Measurements from ENCODE around the gene ZMYM2. TPM values are rescaled to one million over a fixed set of nuclear protein-coding genes. Genes with fewer than 3 reads are reported as not detected.

Gene ZMYM2
- total RNA-seq, 1 donor from 2014 or later, result 75.2 TPM

- Mint-ChIP-seq H3K36me3 (ENCODE audit: low read depth) (peaks cover 79% of the 10 kb centered on the region), H3K27me3 (no peaks in the 10 kb centered on the region), H3K27ac (no peak overlapping the region), H3K4me3 (no peak overlapping the region), H3K9me3 (no peaks in the 10 kb centered on the region), H3K4me1 (no peaks in the 10 kb centered on the region)
- DNase-seq, result no peak
- intact Hi-C loops (cut with micrococcal nuclease), result no loop called here
- CTCF ChIA-PET, result no interaction called here
- no peak for TF ChIP-seq CTCF (IDR thresholded peaks at IDR 0.05)
- no peak for ATAC-seq (ENCODE audit: low read depth)
- POLR2A ChIA-PET, result no interaction called here
These were observed 99.9 kb downstream of the ZMYM2 start for GRCh38 chr13:20058476-20058875.

- Mint-ChIP-seq H3K9me3 (no peaks in the 10 kb centered on the region), H3K36me3 (ENCODE audit: low read depth) (peaks cover 65% of the 10 kb centered on the region), H3K27me3 (no peaks in the 10 kb centered on the region), H3K4me3 (no peak overlapping the region), H3K27ac (no peak overlapping the region), H3K4me1 (no peaks in the 10 kb centered on the region)
- intact Hi-C loops (cut with micrococcal nuclease), result loop anchor here (5.0 kb wide), 2 partner anchors 37 to 98 kb away; partner anchors contain the start of gene GJA3
- ATAC-seq (ENCODE audit: low read depth) (no peak), DNase-seq (no peak)
- ChIA-PET CTCF (no interaction called here), POLR2A (no interaction called here)
- no peak for TF ChIP-seq CTCF (IDR thresholded peaks at IDR 0.05)
These were observed 105.6 kb downstream of the ZMYM2 start for GRCh38 chr13:20064128-20064527.

GRCh38 chr13:20065516-20065915 lies 107.0 kb downstream of the ZMYM2 start:
- no peak overlapping the region for H3K4me3 Mint-ChIP-seq
- H3K4me1 Mint-ChIP-seq, result no peaks in the 10 kb centered on the region
- peaks cover 63% of the 10 kb centered on the region for H3K36me3 Mint-ChIP-seq (ENCODE audit: low read depth)
- no peak for ATAC-seq (ENCODE audit: low read depth)
- H3K27me3 Mint-ChIP-seq, result no peaks in the 10 kb centered on the region
- ChIA-PET POLR2A (no interaction called here), CTCF (no interaction called here)
- intact Hi-C loops (cut with micrococcal nuclease), result no loop called here
- H3K9me3 Mint-ChIP-seq, result no peaks in the 10 kb centered on the region
- no peak overlapping the region for H3K27ac Mint-ChIP-seq
- TF ChIP-seq CTCF (IDR thresholded peaks at IDR 0.05), result no peak
- DNase-seq, result no peak

- intact Hi-C loops (cut with micrococcal nuclease), result no loop called here
- Mint-ChIP-seq H3K4me1 (peaks cover 12% of the 10 kb centered on the region), H3K4me3 (no peak overlapping the region), H3K27me3 (no peaks in the 10 kb centered on the region), H3K36me3 (ENCODE audit: low read depth) (peaks cover 62% of the 10 kb centered on the region), H3K27ac (no peak overlapping the region), H3K9me3 (no peaks in the 10 kb centered on the region)
- DNase-seq (no peak), ATAC-seq (ENCODE audit: low read depth) (no peak)
- ChIA-PET CTCF (no interaction called here), POLR2A (no interaction called here)
- TF ChIP-seq CTCF (IDR thresholded peaks at IDR 0.05), result no peak
These were observed 111.4 kb downstream of the ZMYM2 start for GRCh38 chr13:20069956-20070355.

- H3K4me3 Mint-ChIP-seq, result no peak overlapping the region
- H3K27me3 Mint-ChIP-seq, result no peaks in the 10 kb centered on the region
- intact Hi-C loops (cut with micrococcal nuclease), result no loop called here
- ChIA-PET POLR2A (no interaction called here), CTCF (interaction anchor here (1.3 kb wide), 1 partner anchor 89 kb away, joined by 3 read pairs; no protein-coding TSS in a partner anchor)
- H3K4me1 Mint-ChIP-seq, result peaks cover 12% of the 10 kb centered on the region
- no peak overlapping the region for H3K27ac Mint-ChIP-seq
- H3K9me3 Mint-ChIP-seq, result no peaks in the 10 kb centered on the region
- ATAC-seq (ENCODE audit: low read depth) (peak; percentile 68), DNase-seq (no peak)
- peaks cover 57% of the 10 kb centered on the region for H3K36me3 Mint-ChIP-seq (ENCODE audit: low read depth)
- TF ChIP-seq CTCF (IDR thresholded peaks at IDR 0.05), result no peak
These were observed 115.2 kb downstream of the ZMYM2 start for GRCh38 chr13:20073775-20074174.
